NOMO-1 (cell line): ENCODE measurements around the gene C9orf50.
A peak's percentile ranks its signal among the peaks of the same experiment; 100 is the strongest.

Experiments used
- DNase-seq, 2 experiments: peaks; one replicate each; lab custom pipeline; 2025; ENCODE audit not compliant: unreplicated experiment in 2 of 2; lab: John Stamatoyannopoulos, UW

C9orf50 gene

DNA sequence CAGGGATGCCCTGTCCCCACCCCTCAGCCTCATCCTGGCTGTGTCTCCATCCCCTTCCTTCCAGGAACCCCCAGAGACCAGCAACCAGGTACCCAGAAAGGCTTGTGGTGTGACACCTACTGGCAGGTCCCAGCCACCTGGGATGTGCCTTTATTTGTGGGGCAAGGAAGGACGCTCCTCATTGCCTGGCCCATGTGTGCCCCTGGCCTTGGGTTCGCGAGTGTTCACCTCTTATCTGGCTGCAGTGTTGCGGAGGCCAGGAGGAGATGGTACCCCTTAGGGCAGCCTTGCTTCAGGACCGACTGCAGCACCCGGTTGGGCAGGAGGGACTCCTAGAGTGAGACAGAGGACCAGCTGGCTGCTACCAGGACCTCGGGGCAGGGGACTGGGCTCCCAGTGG, 8.8 kb downstream of the C9orf50 start:
- DNase-seq, result no peak

DNA sequence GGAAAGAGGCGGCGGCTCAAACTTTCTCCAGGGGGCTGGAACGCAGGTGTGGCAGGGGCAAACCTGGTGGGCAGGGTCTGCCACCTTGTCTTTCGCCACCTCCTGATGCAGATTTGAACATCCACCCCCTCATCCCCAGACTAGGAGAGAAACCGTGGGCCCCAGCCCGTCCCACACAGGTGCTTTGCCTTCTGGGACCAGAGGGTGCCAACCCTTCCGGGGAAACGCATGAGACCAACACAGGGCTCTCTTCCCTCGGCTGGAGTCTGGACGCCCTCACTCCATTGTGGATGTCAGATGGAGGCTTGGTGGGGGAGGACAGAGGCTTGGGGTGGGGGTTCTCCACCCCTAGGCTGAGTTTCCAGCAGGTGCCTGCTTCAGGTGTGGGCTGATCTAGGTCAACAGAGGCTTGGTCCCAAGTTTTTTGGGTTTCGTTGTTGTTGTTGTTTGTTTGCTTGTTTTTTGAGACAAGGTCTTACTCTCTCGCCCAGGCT, 9.5 kb downstream of the C9orf50 start:
- DNase-seq, result no peak

DNA sequence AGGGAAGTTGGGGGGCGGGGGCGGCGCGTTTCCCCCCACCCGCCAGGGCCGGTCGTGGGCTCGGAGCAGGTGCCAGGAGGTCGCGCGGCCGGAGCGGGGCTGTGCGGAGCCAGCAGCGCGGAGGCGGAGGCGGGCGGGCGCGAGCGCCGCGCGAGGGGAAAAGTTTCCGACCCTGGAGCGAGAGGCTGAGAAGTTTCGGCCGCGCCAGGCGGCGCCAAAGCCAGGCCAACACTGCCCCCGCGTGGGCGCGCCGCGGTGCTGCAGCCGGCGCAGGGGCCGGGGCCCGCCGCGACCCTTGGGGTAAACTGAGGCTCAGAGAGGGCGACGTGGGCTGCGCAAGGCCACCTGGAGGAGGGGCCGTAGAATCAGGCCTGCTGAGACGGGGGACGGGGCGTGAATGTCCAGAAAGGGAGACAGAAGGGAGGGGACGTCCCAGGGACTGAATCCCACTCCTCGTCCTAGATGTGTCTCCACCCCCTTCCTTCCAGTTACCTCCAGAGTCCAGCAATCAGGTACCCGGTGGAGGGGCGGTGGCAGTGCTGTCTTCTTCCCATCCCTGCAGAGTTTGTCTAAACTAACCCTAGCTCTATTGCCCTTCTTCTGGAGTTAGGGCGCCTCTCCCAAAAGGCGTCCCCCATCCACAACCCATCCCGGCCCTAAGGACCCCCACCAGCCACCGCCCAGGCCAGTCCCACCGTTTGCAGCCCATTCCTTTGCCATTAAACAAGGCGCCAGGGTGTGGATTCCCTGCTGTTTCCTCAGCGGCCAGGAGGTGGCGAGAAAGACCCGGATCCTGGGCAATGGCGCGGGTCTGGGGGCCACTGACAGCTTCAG, 10.2 kb downstream of the C9orf50 start:
- peak; percentile 52 to 75 for DNase-seq

DNA sequence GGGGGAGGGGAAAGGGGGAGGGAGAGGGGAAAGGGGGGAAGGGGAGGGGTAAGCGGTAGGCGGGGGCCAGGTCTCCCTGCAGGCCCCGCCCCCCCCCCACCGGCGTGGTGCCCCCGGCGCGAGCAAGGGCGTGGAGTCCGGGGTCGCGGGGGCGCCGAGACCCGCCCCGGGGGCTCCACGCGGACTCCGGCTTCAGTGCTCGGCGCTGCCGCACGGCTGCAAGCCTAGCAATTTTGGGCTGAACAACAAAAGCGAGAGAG, 10.8 kb downstream of the C9orf50 start:
- no peak for DNase-seq

DNA sequence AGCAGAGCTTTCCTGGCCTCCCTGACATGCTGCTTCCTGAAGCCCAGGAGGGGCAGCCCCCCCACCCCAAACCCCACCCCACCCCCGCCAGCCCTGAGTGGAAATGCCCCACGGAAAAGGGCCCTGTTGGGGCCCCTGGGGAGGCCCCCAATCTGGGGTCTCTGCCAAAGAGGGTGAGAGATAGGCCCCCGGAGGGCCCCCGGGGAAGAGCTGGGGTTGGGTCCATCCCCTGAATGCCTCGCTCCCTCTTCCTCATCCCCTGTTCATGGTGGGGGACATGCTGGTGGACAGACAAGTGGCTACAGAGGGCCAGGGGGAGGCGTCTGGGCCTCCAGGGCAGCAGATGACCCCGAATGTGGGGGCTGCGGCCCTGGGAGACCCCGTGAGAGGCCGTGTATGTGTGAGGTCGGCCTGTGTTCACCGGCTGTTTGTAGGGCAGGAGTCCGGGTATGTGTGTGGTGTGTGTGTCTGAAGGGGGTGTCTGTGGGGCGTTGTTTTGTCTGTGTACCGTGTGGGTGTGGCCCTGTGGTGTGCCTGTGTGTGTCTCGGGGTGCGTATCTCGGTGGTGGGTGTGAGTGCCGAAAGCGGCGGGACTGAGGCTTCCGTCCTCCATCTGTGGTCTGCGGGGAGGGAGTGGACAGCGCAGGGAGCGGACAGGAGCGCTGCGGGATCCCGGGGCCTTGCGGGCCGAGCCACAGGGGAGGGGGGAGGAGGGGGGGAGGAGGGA, 11.3 kb downstream of the C9orf50 start:
- DNase-seq, result peak in 1 of 2 experiments; percentile 12

DNA sequence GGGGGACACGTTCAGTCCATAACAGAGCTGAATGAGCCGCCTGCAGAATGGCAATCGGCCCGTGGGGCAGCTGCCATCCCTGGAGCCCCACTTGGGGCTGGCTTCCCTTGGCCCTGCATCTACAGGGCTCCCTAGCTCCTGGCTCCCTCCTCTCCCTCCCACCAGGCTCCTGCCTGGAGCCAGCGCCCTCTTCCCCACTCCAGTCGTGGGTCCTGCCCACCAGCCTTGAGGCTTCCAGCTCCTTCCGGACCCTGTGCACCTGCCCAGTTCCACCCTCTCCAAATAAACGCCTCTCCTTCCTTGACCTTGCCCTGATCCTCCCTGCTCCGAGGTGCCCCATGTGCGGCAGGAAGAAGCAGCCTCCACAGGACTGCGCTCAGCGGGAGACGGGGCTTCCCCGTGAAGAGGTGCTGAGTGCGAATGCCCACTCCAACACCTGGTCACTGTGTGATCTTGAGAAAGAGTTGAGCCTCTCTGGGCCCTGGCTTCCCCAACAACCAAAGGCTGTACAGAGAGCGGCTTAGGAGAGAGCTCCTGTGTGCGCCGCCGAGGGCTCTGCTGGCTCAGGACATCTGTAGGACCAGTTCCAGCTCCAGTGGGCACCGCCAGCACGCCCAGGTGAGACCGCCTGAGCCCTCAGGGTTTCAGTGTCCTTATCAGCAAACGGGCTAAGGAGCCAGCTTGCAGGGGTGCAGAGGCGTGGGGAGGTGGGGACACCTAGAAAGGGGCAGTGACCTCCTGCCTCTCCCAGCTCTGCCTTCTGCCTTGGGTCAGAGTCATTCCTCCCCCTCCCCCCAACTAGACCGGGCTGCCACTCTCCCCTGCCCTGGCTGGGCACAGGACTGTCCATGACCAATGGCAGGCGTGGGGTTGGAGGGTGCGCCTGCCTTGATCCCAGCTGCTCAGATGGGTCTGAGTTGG, 12.1 kb downstream of the C9orf50 start:
- DNase-seq, result no peak

DNA sequence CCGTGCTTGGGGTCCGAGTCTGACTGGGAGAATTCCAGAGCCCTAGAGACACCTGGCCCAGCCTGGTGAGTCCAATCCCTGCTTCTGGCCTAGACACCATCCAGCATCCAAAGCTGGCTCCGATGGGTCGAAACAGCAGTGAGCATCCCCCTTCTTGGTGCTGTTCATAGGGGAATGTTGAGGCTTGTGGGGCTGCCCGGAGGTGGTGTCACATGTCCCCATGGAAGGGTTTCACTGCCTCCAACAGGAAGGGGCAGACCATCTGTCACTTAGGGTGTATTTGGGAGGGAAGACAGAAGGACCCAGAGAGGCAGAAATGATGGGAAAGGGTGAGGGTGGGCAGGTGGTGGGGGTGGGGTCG, 13.9 kb downstream of the C9orf50 start:
- no peak for DNase-seq

DNA sequence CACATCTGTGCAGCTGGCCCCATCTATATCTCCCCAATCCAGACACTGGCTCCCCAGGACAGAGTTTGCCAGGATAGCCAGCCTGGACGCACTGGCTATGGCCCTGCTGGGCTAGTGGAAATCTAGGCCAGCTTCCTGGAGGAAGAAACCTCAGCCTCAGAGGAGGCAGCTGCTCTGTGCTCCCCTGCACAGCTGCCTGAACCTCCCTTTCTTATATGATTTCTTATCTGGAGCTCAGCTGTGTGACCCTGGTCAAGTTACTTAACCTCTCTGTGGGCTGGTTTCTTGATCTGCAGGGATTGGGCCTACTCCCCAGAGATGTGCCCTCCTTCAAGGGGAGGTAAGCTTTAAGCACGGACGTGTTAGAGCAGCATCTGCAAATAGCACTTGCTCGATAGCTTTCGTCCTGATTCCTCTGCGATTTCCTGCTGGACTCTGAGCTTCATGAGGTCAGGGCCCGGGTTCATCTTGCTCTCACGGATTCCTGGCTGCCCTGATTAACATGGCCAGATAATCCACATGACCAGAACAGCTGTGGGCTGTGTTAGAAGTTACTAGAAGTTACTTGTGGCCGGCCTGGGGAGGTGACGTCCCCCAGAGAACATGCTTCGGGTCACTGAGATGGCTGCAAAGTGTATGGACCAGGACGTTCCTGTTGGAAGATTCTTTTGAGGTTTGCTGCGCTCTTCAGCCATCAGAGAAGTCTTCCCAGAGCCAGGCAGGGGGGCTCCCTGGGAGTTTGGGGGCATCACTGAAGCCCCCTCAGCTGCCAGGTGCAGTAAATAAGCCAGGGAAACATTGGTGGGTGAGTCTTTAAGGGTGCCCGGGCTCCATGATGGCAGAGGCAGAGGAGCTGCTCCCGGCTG, 14.5 kb downstream of the C9orf50 start:
- no peak for DNase-seq

- no peak for DNase-seq
These were observed 16.1 kb downstream of the C9orf50 start for GRCh38 chr9:129604766-129605163.

DNA sequence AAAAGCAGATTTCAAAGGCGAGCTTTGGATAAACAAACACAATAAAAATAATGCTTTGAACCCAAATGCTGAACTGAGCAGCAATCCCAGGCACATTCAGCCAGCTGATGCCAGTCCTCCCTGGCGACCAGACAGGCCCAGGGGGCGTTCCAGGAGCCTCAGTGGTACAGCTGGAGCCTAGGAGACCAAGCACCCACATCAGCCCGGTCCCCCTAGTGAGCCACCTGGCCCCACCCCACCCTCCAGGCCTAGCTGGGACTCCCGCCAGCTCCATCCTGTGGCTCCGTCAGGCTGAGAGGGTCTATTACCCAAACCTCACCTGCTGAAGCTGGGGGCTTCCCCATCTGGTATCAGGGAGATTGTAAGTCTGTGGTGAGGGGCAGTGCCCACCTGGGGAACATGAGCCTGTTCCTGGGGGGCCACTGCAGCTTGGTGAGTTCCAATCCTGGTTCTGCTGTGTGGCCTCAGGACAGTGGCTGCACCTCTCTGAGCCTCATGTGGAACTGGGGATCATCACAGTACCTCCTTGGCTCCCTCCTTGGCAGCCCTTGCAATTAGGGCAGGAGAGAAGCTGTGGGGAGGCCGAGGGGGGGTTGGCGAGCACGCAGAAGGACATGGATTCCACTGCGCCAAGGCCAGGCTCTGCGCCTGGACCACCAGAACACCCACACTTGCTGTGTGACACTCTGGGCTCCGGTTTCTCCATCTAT, 16.7 kb downstream of the C9orf50 start:
- DNase-seq, result no peak

- DNase-seq, result no peak
These were observed 18.1 kb downstream of the C9orf50 start for GRCh38 chr9:129602598-129603415.

- DNase-seq, result no peak
These were observed 19.7 kb downstream of the C9orf50 start for GRCh38 chr9:129601082-129601674.

DNA sequence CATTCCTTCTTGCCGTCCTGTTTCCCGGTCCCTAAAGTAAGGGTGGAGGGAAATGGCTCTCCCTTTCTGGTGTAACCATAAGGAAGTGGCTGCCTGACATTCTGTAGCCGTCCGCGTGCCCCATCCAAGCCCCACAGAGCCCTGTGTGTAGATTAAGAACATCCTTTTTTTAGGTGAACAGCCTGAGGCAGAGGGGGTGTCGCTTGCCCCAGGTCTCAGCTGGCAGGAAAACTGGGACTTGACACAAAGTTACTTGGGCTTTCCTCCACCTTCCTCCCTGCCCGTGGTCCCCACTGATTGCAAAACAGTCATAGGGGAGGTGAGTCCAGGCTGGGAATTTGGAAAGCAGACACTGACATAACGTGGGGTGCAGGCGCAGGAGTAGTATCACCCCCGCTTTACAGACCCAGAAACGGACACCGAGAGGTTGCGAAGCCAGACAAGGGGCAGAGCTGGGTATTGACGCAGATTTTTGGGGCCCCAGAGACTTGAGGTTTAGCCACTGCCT, 22.8 kb downstream of the C9orf50 start:
- no peak for DNase-seq

- DNase-seq, result no peak
These were observed 23.4 kb downstream of the C9orf50 start for GRCh38 chr9:129597355-129598088.

DNA sequence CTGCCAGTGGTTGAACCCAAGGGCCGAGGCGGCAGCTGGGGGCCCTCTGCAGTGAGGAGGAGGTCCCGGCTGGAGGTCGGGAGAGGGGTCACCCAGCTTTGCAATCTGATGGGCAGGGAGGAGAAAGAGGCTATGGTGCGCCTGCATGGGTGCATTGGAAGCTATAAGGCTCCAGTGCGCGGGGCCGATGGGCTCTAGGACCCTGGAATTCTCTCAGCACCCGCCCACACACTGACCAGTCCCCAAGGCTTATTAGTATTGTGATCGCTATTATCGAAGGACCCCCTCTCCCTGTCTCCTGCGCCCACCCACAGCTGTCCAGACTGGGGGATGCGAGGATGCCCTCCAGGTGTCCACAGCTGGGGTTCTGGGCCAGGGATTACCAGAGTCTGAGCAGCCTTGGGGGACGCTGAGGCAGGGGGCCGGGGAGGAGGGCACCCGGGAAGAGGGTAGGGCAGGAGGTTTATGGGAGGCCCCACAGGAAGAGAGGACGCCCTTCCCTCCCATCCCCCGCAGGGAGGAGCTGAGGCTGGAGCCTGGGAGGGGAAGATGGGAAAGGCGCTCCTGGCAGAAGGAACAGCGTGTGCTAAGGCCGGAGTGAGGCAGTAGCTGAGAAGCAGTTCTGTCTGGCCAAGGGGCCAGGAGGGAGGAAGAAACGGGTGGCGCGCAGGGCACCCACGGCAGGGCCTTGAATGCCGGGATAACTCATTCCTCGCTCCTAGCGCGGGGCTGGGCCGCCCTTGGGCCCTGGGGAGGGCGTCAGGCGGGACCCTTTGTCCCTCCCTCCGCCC, 24.2 kb downstream of the C9orf50 start:
- no peak for DNase-seq

DNA sequence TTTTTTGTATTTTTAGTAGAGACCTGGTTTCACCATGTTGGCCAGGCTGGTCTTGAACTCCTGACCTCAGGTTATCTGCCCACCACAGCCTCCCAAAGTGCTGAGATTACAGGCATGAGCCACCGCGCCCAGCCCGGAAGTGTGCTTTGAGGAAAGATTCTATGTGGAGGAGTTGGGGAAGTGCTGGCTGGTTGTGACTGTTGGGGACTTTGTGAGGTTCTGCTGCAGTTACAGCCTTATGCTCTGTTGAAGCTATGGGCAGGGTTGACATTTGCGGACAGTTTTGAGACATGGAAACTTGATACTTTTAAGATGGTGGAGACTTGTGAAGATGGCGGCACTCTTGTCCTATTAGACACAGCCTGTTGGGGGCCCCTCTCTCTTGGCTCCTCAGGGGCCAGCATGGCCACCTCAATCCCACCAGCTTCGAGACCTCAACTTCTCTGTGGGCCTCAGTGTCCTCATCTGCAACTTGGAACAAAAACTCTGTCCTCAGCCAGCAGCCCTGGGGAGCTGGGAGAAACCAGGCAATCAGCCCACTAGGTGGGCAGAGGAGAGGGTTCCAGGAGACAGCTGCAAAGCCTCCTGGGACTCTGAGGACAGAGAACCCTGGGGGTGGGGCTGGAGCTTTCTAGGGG, 24.9 kb downstream of the C9orf50 start:
- DNase-seq, result peak; percentile 29 to 63
